OCI-LY3 (cell line): ENCODE measurements around the gene GLP1R.

ENCODE experiments used
- H2AFZ ChIP-seq: fragments of 200-600, 300-600 bp; shearing (Covaris generic); 2 replicates; pipeline ENCODE4 v1.6.0; 2014; ENCODE audit warnings: antibody characterized with exemption, low read depth, low read length
- H3K27ac ChIP-seq: fragments of 200-600, 300-600 bp; sonication (generic); 2 replicates; pipeline ENCODE4 v1.5.1; 2014; ENCODE audit warnings: mild to moderate bottlenecking, low read length, moderate library complexity, mixed read lengths
- H3K27me3 ChIP-seq: fragments of 200-600, 300-600 bp; sonication (generic); 2 replicates; pipeline ENCODE4 v1.6.1; 2014; ENCODE audit warnings: low read depth, low read length, mixed read lengths
- H3K36me3 ChIP-seq: fragments of 200-600, 300-600 bp; sonication (generic); replicated peaks from 2 replicates; pipeline ENCODE3; 2014; ENCODE audit warnings: low read depth, low read length, mixed read lengths
- H3K4me1 ChIP-seq: fragments of 300-600, 200-600 bp; sonication (generic); 2 replicates; pipeline ENCODE4 v1.6.1; 2014; ENCODE audit warnings: low read length, mixed read lengths
- H3K4me2 ChIP-seq: fragments of 200-600, 300-600 bp; sonication (generic); 2 replicates; pipeline ENCODE4 v1.6.1; 2014; ENCODE audit warnings: low read length, mixed read lengths
- H3K4me3 ChIP-seq: fragments of 300-600, 200-600 bp; sonication (generic); 2 replicates; pipeline ENCODE4 v1.5.1; 2014; ENCODE audit warnings: antibody characterized with exemption, mild to moderate bottlenecking, low read length, moderate library complexity
- H3K79me2 ChIP-seq: fragments of 300-600, 200-600 bp; shearing (Covaris generic); 2 replicates; pipeline ENCODE4 v1.6.1; 2014; ENCODE audit warnings: mild to moderate bottlenecking, low read length, mixed read lengths
- H3K9ac ChIP-seq: fragments of 300-600, 200-600 bp; shearing (Covaris generic); 2 replicates; pipeline ENCODE4 v1.6.0; 2014; ENCODE audit warnings: mild to moderate bottlenecking, low read length, moderate library complexity
- H3K9me3 ChIP-seq: fragments of 200-600, 300-600 bp; shearing (Covaris generic); 2 replicates; pipeline ENCODE4 v1.6.1; 2014; ENCODE audit warnings: low read length, mixed read lengths; ENCODE audit not compliant: insufficient read depth
- H4K20me1 ChIP-seq: fragments of 200-600, 300-600 bp; sonication (generic); 2 replicates; pipeline ENCODE4 v1.6.1; 2016; ENCODE audit warnings: low read length, mixed read lengths; ENCODE audit not compliant: insufficient read depth
- EZH2phosphoT487 ChIP-seq: fragments of 200-600 bp; shearing (Covaris generic); IDR thresholded peaks from 2 replicates; pipeline ENCODE4 v1.6.1; 2018; ENCODE audit warnings: antibody characterized with exemption, mixed run types, low read depth
- TF ChIP-seq, protein P1 (sequence below): fragments of 200-600, 300-600 bp; sonication (generic); IDR thresholded peaks from 2 replicates; pipeline ENCODE4 v1.5.1; 2014; ENCODE audit warnings: antibody characterized with exemption, low read length, low read depth

GLP1R gene

DNA sequence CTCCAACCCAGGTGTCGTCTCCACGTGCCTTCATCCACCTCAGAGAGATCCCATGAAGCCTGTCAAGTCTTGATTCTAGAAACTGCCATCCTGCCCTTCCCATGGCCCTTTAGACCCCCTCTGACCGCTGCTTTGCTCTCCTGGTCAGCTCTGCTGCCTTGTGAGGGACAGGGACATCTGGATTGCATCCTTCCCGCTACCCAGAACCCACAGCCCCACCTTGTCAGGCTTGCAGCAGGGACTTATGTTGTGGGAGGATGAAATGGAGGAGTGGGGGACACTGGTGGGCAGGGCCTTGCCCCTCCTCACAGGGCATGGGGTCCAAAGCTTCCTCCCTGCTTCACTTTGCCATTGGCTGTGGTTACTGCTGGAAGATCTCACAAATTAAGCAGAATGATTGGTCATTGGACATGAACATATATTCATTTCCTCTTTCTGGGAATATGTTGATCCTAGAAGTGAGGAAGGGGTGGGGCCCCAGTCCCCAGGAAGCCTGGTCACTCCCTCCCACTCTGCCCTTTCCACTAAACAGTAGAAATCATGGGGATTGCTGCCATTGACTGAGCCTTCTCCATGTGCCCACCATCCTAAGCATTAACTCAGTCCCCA lies 4.5 kb downstream of the GLP1R start:
- no peak overlapping the region for H2AFZ ChIP-seq
- no peaks in the 10 kb centered on the region for H3K79me2 ChIP-seq
- no peak overlapping the region for H3K27ac ChIP-seq
- H3K27me3 ChIP-seq = peaks cover 27% of the 10 kb centered on the region
- H3K9me3 ChIP-seq = no peaks in the 10 kb centered on the region
- H3K4me3 ChIP-seq = no peak overlapping the region
- no peak overlapping the region for H3K9ac ChIP-seq
- no peak overlapping the region for H3K4me2 ChIP-seq
- TF ChIP-seq EZH2phosphoT487 = no peak
- TF ChIP-seq, protein P1, sequence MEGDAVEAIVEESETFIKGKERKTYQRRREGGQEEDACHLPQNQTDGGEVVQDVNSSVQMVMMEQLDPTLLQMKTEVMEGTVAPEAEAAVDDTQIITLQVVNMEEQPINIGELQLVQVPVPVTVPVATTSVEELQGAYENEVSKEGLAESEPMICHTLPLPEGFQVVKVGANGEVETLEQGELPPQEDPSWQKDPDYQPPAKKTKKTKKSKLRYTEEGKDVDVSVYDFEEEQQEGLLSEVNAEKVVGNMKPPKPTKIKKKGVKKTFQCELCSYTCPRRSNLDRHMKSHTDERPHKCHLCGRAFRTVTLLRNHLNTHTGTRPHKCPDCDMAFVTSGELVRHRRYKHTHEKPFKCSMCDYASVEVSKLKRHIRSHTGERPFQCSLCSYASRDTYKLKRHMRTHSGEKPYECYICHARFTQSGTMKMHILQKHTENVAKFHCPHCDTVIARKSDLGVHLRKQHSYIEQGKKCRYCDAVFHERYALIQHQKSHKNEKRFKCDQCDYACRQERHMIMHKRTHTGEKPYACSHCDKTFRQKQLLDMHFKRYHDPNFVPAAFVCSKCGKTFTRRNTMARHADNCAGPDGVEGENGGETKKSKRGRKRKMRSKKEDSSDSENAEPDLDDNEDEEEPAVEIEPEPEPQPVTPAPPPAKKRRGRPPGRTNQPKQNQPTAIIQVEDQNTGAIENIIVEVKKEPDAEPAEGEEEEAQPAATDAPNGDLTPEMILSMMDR = no peak
- no peaks in the 10 kb centered on the region for H3K4me1 ChIP-seq
- 0 out of 2 replicates have a peak, but pooled peaks cover 3% of the 10 kb centered on the region for H4K20me1 ChIP-seq
- no peaks in the 10 kb centered on the region for H3K36me3 ChIP-seq

DNA sequence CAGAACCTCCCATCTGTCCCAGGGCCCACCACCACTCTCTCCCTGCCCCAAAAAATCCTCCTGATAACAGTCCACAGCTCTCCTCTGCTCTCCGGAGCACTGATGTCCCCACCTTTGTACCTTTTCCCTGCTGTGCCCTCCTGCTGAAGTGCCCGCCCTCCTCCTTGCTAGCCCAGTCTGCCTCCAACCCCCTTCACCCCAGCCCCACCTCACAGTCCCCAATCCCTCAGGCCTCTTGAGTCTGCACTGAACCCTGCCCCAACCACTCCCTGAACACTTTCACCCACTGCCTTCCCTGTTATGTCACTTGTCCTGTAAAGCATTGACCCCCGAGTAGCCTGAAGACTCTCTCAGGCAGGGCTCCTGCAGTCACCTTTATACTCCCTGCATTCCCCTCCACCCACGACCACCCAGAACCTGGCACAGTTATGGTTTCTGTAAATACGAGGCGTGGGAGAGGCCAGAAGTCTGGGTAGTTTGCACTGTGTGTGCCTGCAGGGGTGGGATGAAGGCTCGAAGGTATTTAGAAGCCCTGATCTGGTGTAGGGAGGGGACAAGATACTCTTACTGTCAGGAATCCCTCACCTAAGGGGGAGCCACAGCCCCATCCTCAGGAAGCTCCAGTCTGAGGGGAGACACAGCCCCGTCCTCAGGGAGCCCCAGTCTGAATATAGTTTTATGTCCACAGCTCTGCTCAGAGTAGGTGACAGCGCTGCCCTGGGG lies 5.4 kb downstream of the GLP1R start:
- no peaks in the 10 kb centered on the region for H3K4me1 ChIP-seq
- no peak overlapping the region for H3K4me3 ChIP-seq
- no peaks in the 10 kb centered on the region for H3K79me2 ChIP-seq
- H3K36me3 ChIP-seq = no peaks in the 10 kb centered on the region
- peaks cover 27% of the 10 kb centered on the region for H3K27me3 ChIP-seq
- no peak overlapping the region for H3K4me2 ChIP-seq
- H3K9me3 ChIP-seq = no peaks in the 10 kb centered on the region
- TF ChIP-seq EZH2phosphoT487 = no peak
- TF ChIP-seq, protein P1 = no peak
- no peak overlapping the region for H2AFZ ChIP-seq
- H4K20me1 ChIP-seq = 0 out of 2 replicates have a peak, but pooled peaks cover 3% of the 10 kb centered on the region
- H3K27ac ChIP-seq = no peak overlapping the region
- no peak overlapping the region for H3K9ac ChIP-seq

DNA sequence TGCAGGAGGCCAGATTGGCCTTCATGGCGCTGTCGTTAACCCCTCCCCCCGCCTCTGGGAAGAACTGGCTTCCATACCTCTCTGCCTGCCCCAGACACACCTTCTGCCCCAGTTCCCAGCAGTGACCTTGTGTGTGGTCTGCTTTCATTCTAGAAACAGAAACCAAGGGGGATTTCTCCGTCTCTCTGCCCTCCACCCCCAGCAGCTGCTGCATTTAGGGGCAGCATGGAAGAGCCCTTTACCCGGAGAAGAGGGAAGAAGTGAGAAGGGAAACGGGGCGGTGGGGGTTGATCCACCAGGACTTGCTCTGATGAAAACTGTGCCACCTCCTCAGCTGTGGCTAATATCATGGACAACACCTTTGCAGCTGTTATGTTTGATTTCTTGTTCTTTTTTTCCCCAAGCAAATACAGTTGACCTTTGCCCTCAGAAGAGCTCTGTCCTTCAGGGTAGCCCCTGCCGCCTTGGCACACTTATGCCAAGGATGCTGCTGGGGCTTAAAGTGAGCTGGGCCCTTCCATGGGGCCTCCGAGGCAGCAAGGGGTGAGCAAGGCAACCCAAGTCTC lies 6.1 kb downstream of the GLP1R start:
- H3K79me2 ChIP-seq = no peaks in the 10 kb centered on the region
- H3K27ac ChIP-seq = no peak overlapping the region
- no peaks in the 10 kb centered on the region for H3K36me3 ChIP-seq
- TF ChIP-seq, protein P1 = no peak
- TF ChIP-seq EZH2phosphoT487 = no peak
- no peaks in the 10 kb centered on the region for H3K4me1 ChIP-seq
- no peaks in the 10 kb centered on the region for H3K9me3 ChIP-seq
- no peak overlapping the region for H3K4me3 ChIP-seq
- no peak overlapping the region for H3K4me2 ChIP-seq
- 0 out of 2 replicates have a peak, but pooled peaks cover 3% of the 10 kb centered on the region for H4K20me1 ChIP-seq
- no peak overlapping the region for H3K9ac ChIP-seq
- peaks cover 31% of the 10 kb centered on the region for H3K27me3 ChIP-seq
- H2AFZ ChIP-seq = no peak overlapping the region

DNA sequence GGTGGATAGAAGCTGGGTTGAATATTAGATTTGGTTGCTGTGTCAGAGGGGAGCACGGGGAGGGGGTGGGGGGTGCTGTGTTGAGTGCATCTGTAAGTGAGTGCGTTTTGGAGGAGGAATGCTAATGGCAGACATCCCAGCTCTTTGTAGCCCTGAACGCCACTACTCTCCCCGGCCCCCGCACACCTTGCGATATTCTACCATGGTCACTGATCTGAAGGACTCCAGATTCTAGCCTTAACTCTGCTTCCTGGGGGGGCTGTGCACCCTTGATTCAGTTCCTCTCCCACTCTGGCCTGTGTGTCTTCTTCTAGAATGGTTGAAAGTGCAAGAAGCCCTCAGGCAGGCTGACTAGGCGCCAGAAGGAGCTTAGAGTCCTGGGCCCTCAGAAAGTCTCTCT lies 7.1 kb downstream of the GLP1R start:
- no peak overlapping the region for H3K9ac ChIP-seq
- no peak for TF ChIP-seq EZH2phosphoT487
- TF ChIP-seq, protein P1 = no peak
- peaks cover 41% of the 10 kb centered on the region for H3K27me3 ChIP-seq
- no peaks in the 10 kb centered on the region for H3K9me3 ChIP-seq
- H4K20me1 ChIP-seq = 0 out of 2 replicates have a peak, but pooled peaks cover 3% of the 10 kb centered on the region
- no peaks in the 10 kb centered on the region for H3K4me1 ChIP-seq
- no peak overlapping the region for H3K4me3 ChIP-seq
- no peaks in the 10 kb centered on the region for H3K36me3 ChIP-seq
- H3K27ac ChIP-seq = no peak overlapping the region
- H3K79me2 ChIP-seq = no peaks in the 10 kb centered on the region
- H3K4me2 ChIP-seq = no peak overlapping the region
- no peak overlapping the region for H2AFZ ChIP-seq
